C4-2B (cell line): ENCODE measurements around the gene MAP6D1.

Source experiments
- CTCF ChIP-seq: fragments of 450-650 bp; conservative IDR thresholded peaks from 2 replicates; pipeline ENCODE4 v1.5.1; 2017; ENCODE audit warnings: mild to moderate bottlenecking
- ZFX ChIP-seq: fragments of 450-650 bp; IDR thresholded peaks from 2 replicates; pipeline ENCODE4 v1.6.1; 2017

GRCh38 chr3:183808355-183808754 is 17.0 kb downstream of the MAP6D1 start:
- TF ChIP-seq CTCF = no peak
- TF ChIP-seq ZFX = no peak
